ENCODE measurements around the gene OR2L3.

GRCh38 chr1:248007778-248008177 lies 38.9 kb upstream of the OR2L3 start:
- no peak for TF ChIP-seq TAF1 (IDR thresholded peaks at IDR 0.05; ENCODE audit: low read depth, low read length)
- no peak for TF ChIP-seq POU2F2 (IDR thresholded peaks at IDR 0.05; ENCODE audit: low read depth, low read length)
- TF ChIP-seq POLR2A (IDR thresholded peaks at IDR 0.05; ENCODE audit: low read depth, low read length), result no peak
